ENCODE measurements around the gene KRT83. TPM values are rescaled to one million over a fixed set of nuclear protein-coding genes. Genes with fewer than 3 reads are reported as not detected.
"Not testable (repeated sequence)": the region's sequence is repeated elsewhere in the genome, so short reads cannot be mapped to it uniquely, and the experiment has no call there.

Gene KRT83
- total RNA-seq, 1 donor from 2014 or later: not detected

DNA sequence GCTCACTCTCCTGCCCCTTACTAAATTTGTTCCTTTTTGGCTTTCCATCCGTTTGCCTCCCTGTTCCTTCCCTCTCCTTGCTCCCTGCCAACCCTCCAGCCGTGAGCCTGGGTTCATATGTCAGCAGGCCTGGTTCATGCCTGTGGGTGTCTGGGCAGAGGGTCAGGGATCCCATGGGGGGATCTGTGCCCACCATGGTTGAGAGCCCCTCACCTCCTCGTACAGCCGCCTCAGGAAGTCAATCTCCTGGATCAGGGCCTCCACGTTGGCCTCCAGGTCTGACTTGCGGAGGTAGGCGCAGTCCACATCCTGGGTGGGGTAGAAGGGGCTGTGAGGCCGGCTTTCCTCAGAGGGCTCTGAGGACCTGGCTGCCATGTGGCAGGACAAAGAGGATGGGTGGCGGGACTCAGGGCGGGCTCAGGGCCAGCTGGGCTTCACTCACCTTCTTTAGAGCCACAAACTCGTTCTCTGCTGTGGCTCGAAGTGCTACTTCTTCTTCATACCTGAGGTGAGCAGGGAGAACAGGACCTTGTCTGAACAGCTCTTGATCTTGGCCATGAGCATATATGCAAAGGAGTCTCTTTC is 3.6 kb downstream of the KRT83 start:
- H3K9me3 ChIP-seq: no peaks in the 10 kb centered on the region
- no peak for DNase-seq (ENCODE audit: extremely low spot score in 2 of 2)
- intact Hi-C loops (cut with DNase I): no loop called here
- no peaks in the 10 kb centered on the region for H3K4me1 ChIP-seq
- H3K27me3 ChIP-seq: no peaks in the 10 kb centered on the region
- H3K36me3 ChIP-seq: no peaks in the 10 kb centered on the region
- H3K27ac ChIP-seq: no peak overlapping the region
- TF ChIP-seq POLR2AphosphoS5 (IDR thresholded peaks at IDR 0.05; ENCODE audit: insufficient read depth in 1 of 2, low read depth in 1 of 2) (no peak), POLR2A (IDR thresholded peaks at IDR 0.05) (no peak)
- TF ChIP-seq, protein P1, sequence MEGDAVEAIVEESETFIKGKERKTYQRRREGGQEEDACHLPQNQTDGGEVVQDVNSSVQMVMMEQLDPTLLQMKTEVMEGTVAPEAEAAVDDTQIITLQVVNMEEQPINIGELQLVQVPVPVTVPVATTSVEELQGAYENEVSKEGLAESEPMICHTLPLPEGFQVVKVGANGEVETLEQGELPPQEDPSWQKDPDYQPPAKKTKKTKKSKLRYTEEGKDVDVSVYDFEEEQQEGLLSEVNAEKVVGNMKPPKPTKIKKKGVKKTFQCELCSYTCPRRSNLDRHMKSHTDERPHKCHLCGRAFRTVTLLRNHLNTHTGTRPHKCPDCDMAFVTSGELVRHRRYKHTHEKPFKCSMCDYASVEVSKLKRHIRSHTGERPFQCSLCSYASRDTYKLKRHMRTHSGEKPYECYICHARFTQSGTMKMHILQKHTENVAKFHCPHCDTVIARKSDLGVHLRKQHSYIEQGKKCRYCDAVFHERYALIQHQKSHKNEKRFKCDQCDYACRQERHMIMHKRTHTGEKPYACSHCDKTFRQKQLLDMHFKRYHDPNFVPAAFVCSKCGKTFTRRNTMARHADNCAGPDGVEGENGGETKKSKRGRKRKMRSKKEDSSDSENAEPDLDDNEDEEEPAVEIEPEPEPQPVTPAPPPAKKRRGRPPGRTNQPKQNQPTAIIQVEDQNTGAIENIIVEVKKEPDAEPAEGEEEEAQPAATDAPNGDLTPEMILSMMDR (IDR thresholded peaks at IDR 0.05): no peak
- no peak overlapping the region for H3K4me3 ChIP-seq

DNA sequence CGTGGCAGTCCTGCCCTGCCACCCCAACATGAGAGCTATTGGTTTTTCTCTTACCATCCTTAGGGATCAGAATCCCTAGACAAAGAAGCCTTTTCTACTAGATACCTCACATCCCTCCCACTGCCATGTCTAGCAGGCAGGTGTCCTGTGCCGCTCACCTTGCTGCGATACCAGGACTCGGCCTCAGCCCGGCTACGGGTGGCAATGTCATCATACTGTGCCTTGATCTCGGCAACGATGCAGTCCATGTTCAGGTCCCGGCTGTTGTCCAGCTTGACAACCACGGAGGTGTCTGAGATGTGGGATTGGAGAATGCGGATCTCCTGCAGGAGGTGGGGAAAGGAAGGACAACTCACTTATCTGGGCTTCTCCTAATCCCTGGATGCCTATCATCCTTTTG is 4.5 kb downstream of the KRT83 start:
- intact Hi-C loops (cut with DNase I): no loop called here
- no peaks in the 10 kb centered on the region for H3K36me3 ChIP-seq
- no peaks in the 10 kb centered on the region for H3K4me1 ChIP-seq
- no peak for DNase-seq (ENCODE audit: extremely low spot score in 2 of 2)
- H3K27ac ChIP-seq: no peak overlapping the region
- H3K4me3 ChIP-seq: no peak overlapping the region
- TF ChIP-seq, protein P1 (IDR thresholded peaks at IDR 0.05): no peak
- no peak for TF ChIP-seq POLR2AphosphoS5 (IDR thresholded peaks at IDR 0.05; ENCODE audit: insufficient read depth in 1 of 2, low read depth in 1 of 2)
- TF ChIP-seq POLR2A (IDR thresholded peaks at IDR 0.05): no peak
- no peaks in the 10 kb centered on the region for H3K9me3 ChIP-seq
- H3K27me3 ChIP-seq: no peaks in the 10 kb centered on the region

DNA sequence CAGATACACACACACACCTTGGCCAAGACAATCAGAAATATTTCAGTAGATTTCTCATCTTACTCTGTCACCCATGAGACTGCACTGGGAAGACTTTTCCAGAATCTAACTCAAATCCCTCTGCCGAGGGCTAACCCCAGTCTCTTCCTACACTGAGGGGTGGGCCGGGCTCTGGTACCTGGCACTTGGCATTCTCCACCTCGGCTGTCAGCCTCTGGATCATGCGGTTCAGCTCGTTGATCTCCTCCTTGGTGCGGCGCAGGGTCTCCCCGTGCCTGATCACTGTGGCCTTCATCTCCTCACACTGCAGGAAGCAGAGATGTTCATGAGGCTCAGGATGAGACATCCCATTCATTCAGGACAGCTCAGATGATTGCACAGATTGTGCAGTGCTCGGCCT is 4.9 kb downstream of the KRT83 start:
- no peaks in the 10 kb centered on the region for H3K27me3 ChIP-seq
- H3K4me3 ChIP-seq: no peak overlapping the region
- intact Hi-C loops (cut with DNase I): no loop called here
- no peak for DNase-seq (ENCODE audit: extremely low spot score in 2 of 2)
- H3K36me3 ChIP-seq: no peaks in the 10 kb centered on the region
- no peaks in the 10 kb centered on the region for H3K9me3 ChIP-seq
- H3K4me1 ChIP-seq: no peaks in the 10 kb centered on the region
- TF ChIP-seq POLR2AphosphoS5 (IDR thresholded peaks at IDR 0.05; ENCODE audit: insufficient read depth in 1 of 2, low read depth in 1 of 2) (no peak), POLR2A (IDR thresholded peaks at IDR 0.05) (no peak)
- TF ChIP-seq, protein P1 (IDR thresholded peaks at IDR 0.05): no peak
- no peak overlapping the region for H3K27ac ChIP-seq

DNA sequence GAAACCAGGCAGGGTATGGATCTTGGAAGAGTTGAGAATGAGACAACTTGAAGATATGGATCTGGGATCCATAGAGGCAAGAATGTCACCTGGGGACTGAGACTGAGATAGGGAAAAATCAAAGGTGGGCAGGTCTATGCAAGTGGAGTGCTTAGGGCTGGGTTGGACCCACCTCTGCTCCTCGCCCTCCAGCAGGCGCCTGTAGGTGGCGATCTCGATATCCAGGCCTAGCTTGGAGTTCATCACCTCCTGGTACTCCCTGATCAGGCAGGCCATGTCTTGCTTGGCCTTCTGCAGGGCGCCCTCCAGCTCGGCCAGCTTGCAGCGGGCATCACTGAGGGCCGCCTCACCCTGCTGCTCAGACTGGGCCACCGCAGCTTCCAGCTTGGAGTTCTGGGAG is 5.5 kb downstream of the KRT83 start:
- H3K27me3 ChIP-seq; H3K36me3 ChIP-seq; intact Hi-C loops (cut with DNase I); DNase-seq (ENCODE audit: extremely low spot score in 2 of 2); H3K4me3 ChIP-seq; H3K9me3 ChIP-seq; H3K27ac ChIP-seq; H3K4me1 ChIP-seq: not testable (repeated sequence)

DNA sequence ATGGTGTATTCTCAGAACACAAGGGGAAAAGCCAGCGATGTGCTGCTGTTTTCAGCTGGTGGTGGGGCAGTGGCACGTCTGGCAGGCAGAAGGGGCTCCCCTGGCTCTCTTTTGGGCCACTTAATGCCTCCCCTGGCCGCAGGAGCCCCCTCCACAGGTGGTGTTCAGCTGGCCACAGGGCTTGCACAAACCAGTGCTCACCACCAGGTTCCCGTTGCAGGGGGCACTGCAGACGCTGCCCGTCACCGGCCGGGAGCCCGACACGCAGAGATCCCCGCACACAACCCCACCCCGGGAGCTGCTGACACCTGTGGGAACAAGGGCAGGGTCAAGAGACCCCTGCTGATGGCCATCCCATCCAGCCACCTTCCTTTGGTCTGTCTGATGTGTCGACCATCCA is 6.7 kb downstream of the KRT83 start:
- no peaks in the 10 kb centered on the region for H3K4me1 ChIP-seq
- no peaks in the 10 kb centered on the region for H3K27me3 ChIP-seq

More for the DNA sequence above, 6.7 kb downstream of the KRT83 start:
- DNase-seq (ENCODE audit: extremely low spot score in 2 of 2): no peak
- Histone ChIP-seq H3K27ac (no peak overlapping the region), H3K36me3 (no peaks in the 10 kb centered on the region), H3K4me3 (no peak overlapping the region), H3K9me3 (no peaks in the 10 kb centered on the region)
- no peak for TF ChIP-seq POLR2A (IDR thresholded peaks at IDR 0.05)
- TF ChIP-seq POLR2AphosphoS5 (IDR thresholded peaks at IDR 0.05; ENCODE audit: insufficient read depth in 1 of 2, low read depth in 1 of 2): no peak
- TF ChIP-seq, protein P1 (IDR thresholded peaks at IDR 0.05): no peak
- intact Hi-C loops (cut with DNase I): no loop called here
